Caco-2 (cell line): ENCODE data around the gene PAAF1. TPM values are rescaled to one million over a fixed set of nuclear protein-coding genes. Genes with fewer than 3 reads are reported as not detected.

Experiments used
- BruUV-seq: library from RNA; stranded (reverse); fragments of 400-500 nt; replicated peaks from 2 replicates; lab custom pipeline; 2021; lab: Mats Ljungman, UMichigan
- CTCF ChIA-PET: fragments of 300-600 bp; sonication (Branson Sonifier 250); formaldehyde crosslinking; loops from one replicate; lab custom pipeline; 2022; ENCODE audit warnings: antibody characterized with exemption; lab: Charles Lee
- POLR2A ChIA-PET: fragments of 300-600 bp; sonication (Branson Sonifier 250); formaldehyde crosslinking; loops from one replicate; lab custom pipeline; 2022; ENCODE audit warnings: antibody characterized with exemption; lab: Charles Lee
- DNase-seq, 2 experiments: peaks; one replicate each; pipeline versions ENCODE4 v3.0.0 to v3.0.0-alpha.2; 2020 to 2022
- H3K27me3 ChIP-seq: replicated peaks from 2 replicates; pipeline ENCODE4 v1.6.0; 2011; ENCODE audit warnings: low read length; ENCODE audit not compliant: control insufficient read depth, insufficient read depth
- H3K36me3 ChIP-seq: 2 replicates; pipeline ENCODE4 v1.5.1; 2011; ENCODE audit warnings: low read length; ENCODE audit not compliant: control insufficient read depth, insufficient read depth
- H3K4me1 ChIP-seq: fragments of 250-450 bp; sonication (Bioruptor Pico); 2 replicates; pipeline ENCODE4 v1.5.1; 2020; ENCODE audit warnings: mild to moderate bottlenecking
- H3K4me3 ChIP-seq: 2 replicates; pipeline ENCODE4 v1.5.1; 2011; ENCODE audit warnings: low read depth, mild to moderate bottlenecking, control low read depth, low read length
- H3K9me3 ChIP-seq: fragments of 250-450 bp; sonication (Bioruptor Pico); 2 replicates; pipeline ENCODE4 v1.5.1; 2020; ENCODE audit warnings: mild to moderate bottlenecking, moderate library complexity
- H3K27ac Mint-ChIP-seq: one replicate; pipeline ENCODE4 v1.8.0; 2022; ENCODE audit warnings: mixed read lengths; ENCODE audit not compliant: unreplicated experiment
- H3K27me3 Mint-ChIP-seq: one replicate; pipeline ENCODE4 v1.8.0; 2022; ENCODE audit warnings: mixed read lengths; ENCODE audit not compliant: insufficient read depth, unreplicated experiment
- H3K36me3 Mint-ChIP-seq: one replicate; pipeline ENCODE4 v1.8.0; 2022; ENCODE audit warnings: mild to moderate bottlenecking, mixed read lengths; ENCODE audit not compliant: insufficient read depth, unreplicated experiment
- H3K4me1 Mint-ChIP-seq: one replicate; pipeline ENCODE4 v1.8.0; 2022; ENCODE audit warnings: low read depth, mixed read lengths; ENCODE audit not compliant: unreplicated experiment
- H3K4me3 Mint-ChIP-seq: one replicate; pipeline ENCODE4 v1.8.0; 2022; ENCODE audit warnings: mild to moderate bottlenecking, moderate library complexity, mixed read lengths; ENCODE audit not compliant: unreplicated experiment
- H3K9me3 Mint-ChIP-seq: one replicate; pipeline ENCODE4 v1.8.0; 2022; ENCODE audit warnings: mixed read lengths; ENCODE audit not compliant: unreplicated experiment
- intact Hi-C: fragments of 100-400 bp; cut with micrococcal nuclease; formaldehyde crosslinking; loops from one replicate; pipeline ENCODE4 v1.10.0; 2022; ENCODE audit not compliant: unreplicated experiment
- total RNA-seq: library from RNA; stranded (reverse); gene quantifications from 2 replicates; pipeline ENCODE4 v1.2.3, GENCODE V29; 2022
- TF ChIP-seq, protein P1 (sequence below), 2 experiments: fragments of 200-600 bp in 1 of 2; IDR thresholded peaks; 1 replicate in 1 of 2; 2 replicates in 1 of 2; pipeline versions ENCODE4 v1.5.1 to v1.8.0; 2011 to 2022; ENCODE audit warnings: antibody characterized with exemption in 1 of 2, control low read depth in 1 of 2, inconsistent platforms in 1 of 2, low read depth in 1 of 2, low read length in 1 of 2, mild to moderate bottlenecking in 1 of 2, moderate library complexity in 1 of 2; ENCODE audit not compliant: insufficient read depth in 1 of 2, severe bottlenecking in 1 of 2, unreplicated experiment in 1 of 2

PAAF1 gene
- total RNA-seq, 1 experiment from 2014 or later, result 51.6 TPM

DNA sequence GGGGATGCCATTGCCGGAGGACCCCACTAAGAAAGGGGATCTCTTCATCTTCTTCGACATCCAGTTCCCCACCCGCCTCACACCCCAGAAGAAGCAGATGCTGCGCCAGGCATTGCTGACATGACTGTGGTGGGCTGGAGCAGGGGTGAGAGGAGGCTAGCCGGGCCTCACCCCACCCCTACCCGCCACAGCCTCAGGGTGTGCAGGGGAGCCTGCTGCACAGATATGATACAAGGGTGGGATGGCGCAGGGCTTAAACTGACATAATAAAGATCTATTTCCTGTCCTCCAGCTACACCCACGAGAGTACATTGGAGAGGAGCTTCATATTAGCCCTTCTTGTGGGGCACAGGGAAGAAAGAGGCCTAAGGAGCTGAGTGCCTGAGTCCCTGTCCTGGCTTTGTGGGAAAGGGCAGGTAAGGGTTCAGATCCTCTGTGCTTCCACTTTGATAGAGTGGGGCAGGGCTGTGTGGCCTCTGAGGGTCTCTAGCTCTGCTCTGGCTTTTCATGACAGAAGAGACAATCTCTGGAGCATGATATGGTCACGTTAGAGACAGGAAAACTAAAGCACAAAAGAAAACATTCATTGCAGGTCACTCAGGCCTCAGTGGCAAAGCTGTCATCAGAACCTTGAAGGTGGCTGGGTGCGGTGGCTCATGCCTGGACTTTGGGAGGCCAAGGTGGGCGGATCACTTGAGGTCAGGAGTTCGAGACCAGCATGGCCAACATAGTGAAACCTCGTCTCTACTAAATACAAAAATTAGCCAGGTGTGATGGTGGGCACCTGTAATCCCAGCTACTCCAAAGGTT, 93.4 kb downstream of the PAAF1 start:
- no peak overlapping the region for H3K27ac Mint-ChIP-seq
- no peaks in the 10 kb centered on the region for H3K9me3 Mint-ChIP-seq
- H3K27me3 Mint-ChIP-seq, result no peaks in the 10 kb centered on the region
- intact Hi-C loops, result no loop called here
- H3K36me3 Mint-ChIP-seq, result peaks cover 17% of the 10 kb centered on the region
- no peak overlapping the region for H3K4me3 ChIP-seq
- CTCF ChIA-PET, result no interaction called here
- H3K36me3 ChIP-seq, result no peaks in the 10 kb centered on the region
- H3K9me3 ChIP-seq, result no peaks in the 10 kb centered on the region
- DNase-seq, result no peak
- no peak overlapping the region for H3K4me3 Mint-ChIP-seq
- H3K27me3 ChIP-seq, result no peaks in the 10 kb centered on the region; the same call in 1 of the 2 replicates
- BruUV-seq, result no TSS peak
- no peaks in the 10 kb centered on the region for H3K4me1 Mint-ChIP-seq
- TF ChIP-seq, protein P1, sequence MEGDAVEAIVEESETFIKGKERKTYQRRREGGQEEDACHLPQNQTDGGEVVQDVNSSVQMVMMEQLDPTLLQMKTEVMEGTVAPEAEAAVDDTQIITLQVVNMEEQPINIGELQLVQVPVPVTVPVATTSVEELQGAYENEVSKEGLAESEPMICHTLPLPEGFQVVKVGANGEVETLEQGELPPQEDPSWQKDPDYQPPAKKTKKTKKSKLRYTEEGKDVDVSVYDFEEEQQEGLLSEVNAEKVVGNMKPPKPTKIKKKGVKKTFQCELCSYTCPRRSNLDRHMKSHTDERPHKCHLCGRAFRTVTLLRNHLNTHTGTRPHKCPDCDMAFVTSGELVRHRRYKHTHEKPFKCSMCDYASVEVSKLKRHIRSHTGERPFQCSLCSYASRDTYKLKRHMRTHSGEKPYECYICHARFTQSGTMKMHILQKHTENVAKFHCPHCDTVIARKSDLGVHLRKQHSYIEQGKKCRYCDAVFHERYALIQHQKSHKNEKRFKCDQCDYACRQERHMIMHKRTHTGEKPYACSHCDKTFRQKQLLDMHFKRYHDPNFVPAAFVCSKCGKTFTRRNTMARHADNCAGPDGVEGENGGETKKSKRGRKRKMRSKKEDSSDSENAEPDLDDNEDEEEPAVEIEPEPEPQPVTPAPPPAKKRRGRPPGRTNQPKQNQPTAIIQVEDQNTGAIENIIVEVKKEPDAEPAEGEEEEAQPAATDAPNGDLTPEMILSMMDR (IDR thresholded peaks at IDR 0.05; ENCODE audit: insufficient read depth in 1 of 2, low read depth in 1 of 2, low read length in 1 of 2, severe bottlenecking in 1 of 2, unreplicated experiment in 1 of 2), result no peak
- POLR2A ChIA-PET, result interaction anchor here (1.5 kb wide), 1 partner anchor 13 kb away, joined by 7 read pairs; the partner anchor contains the start of gene UCP2
- no peaks in the 10 kb centered on the region for H3K4me1 ChIP-seq

DNA sequence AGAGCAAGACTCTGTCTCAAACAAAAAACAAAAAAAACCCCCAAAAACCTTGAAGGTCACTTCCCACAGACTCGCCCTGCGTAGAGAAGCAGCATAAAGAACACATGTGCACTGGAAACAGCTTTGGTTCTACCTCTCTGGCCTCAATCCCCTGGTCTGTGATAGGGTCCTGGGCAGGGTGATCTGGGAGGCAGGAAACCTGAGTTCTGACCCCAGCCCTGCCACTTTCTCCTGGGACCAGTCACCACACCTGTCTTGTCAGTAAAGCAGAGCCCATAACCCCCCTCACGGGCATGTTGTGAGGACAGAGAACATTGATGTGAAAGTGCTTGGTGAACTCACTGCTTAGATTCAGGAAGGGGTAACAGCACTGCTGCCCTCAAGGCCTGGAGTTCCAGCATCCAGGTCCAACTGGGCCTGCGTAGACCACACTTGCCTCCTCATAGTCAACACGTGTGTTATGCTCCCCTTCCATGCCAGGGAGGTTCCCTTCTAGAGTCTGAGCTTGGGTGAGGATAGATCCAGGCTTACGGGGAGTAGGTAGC, 94.4 kb downstream of the PAAF1 start:
- no peak overlapping the region for H3K4me3 Mint-ChIP-seq
- CTCF ChIA-PET, result interaction anchor here (0.5 kb wide), 1 partner anchor 732 kb away, joined by 3 read pairs; no protein-coding TSS in a partner anchor

DNA sequence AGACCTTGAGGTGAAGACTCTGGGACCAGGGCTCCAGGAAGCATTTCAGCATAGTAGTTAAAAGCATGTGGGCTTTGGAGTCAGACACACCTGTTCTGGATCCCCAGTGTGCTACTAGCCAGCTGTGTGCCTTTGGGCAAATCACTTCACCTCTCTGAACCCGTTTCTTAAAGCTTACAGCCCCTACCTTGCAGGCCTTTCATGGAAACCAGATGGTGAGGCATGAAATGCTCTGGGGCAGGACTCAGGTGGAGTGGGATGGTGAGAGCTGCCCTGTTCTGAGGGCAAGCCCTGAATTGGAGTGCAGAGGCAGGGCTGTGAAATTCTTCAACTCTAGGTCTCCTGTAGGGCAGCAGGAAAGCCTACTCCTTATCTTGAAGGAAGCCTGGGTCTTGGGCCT, 95.4 kb downstream of the PAAF1 start:
- H3K27ac Mint-ChIP-seq, result no peak overlapping the region
- intact Hi-C loops, result no loop called here
- no peak overlapping the region for H3K4me3 Mint-ChIP-seq
- Histone ChIP-seq H3K27me3 (no peaks in the 10 kb centered on the region), H3K36me3 (peaks cover 3% of the 10 kb centered on the region; the same call in 1 of the 2 replicates), H3K4me1 (no peaks in the 10 kb centered on the region), H3K4me3 (no peak overlapping the region), H3K9me3 (no peaks in the 10 kb centered on the region)
- H3K27me3 Mint-ChIP-seq, result no peaks in the 10 kb centered on the region
- peaks cover 34% of the 10 kb centered on the region for H3K36me3 Mint-ChIP-seq
- TF ChIP-seq, protein P1 (IDR thresholded peaks at IDR 0.05; ENCODE audit: insufficient read depth in 1 of 2, low read depth in 1 of 2, low read length in 1 of 2, severe bottlenecking in 1 of 2, unreplicated experiment in 1 of 2), result no peak
- BruUV-seq, result no TSS peak
- ChIA-PET CTCF (interaction anchor here (1.1 kb wide), 1 partner anchor 10 kb away, joined by 3 read pairs; the partner anchor contains the start of gene UCP2), POLR2A (interaction anchor here (1.5 kb wide), 1 partner anchor 11 kb away, joined by 13 read pairs; the partner anchor contains the start of gene UCP2)
- no peaks in the 10 kb centered on the region for H3K9me3 Mint-ChIP-seq
- H3K4me1 Mint-ChIP-seq, result no peaks in the 10 kb centered on the region
- peak in 1 of 2 experiments; percentile 22 for DNase-seq

More for the DNA sequence above, 94.4 kb downstream of the PAAF1 start:
- Histone ChIP-seq H3K4me3 (no peak overlapping the region), H3K9me3 (no peaks in the 10 kb centered on the region), H3K27me3 (no peaks in the 10 kb centered on the region; the same call in 1 of the 2 replicates), H3K4me1 (no peaks in the 10 kb centered on the region), H3K36me3 (0 out of 2 replicates have a peak, but pooled peaks cover under 1% of the 10 kb centered on the region)
- BruUV-seq, result no TSS peak
- H3K36me3 Mint-ChIP-seq, result peaks cover 27% of the 10 kb centered on the region
- peak in 1 of 2 experiments; percentile 33 for DNase-seq
- intact Hi-C loops, result no loop called here
- no peaks in the 10 kb centered on the region for H3K9me3 Mint-ChIP-seq
- no peaks in the 10 kb centered on the region for H3K4me1 Mint-ChIP-seq
- TF ChIP-seq, protein P1 (IDR thresholded peaks at IDR 0.05; ENCODE audit: insufficient read depth in 1 of 2, low read depth in 1 of 2, low read length in 1 of 2, severe bottlenecking in 1 of 2, unreplicated experiment in 1 of 2), result no peak
- no peaks in the 10 kb centered on the region for H3K27me3 Mint-ChIP-seq
- POLR2A ChIA-PET, result no interaction called here
- H3K27ac Mint-ChIP-seq, result no peak overlapping the region
